OCI-LY7 (cell line): Measurements from ENCODE around the gene ADAMTSL3.

Source experiments
- CTCF ChIP-seq: fragments of 200-600 bp; sonication (generic); conservative IDR thresholded peaks from 2 replicates; pipeline ENCODE4 v1.5.1; 2014; ENCODE audit warnings: mild to moderate bottlenecking, antibody characterized with exemption, low read length, moderate library complexity, mixed read lengths
- EZH2phosphoT487 ChIP-seq: fragments of 200-600 bp; sonication (generic); IDR thresholded peaks from 2 replicates; pipeline ENCODE4 v1.6.1; 2018; ENCODE audit warnings: low read depth, borderline replicate concordance, mild to moderate bottlenecking, mixed run types, antibody characterized with exemption, low read length, moderate library complexity, mixed read lengths

DNA sequence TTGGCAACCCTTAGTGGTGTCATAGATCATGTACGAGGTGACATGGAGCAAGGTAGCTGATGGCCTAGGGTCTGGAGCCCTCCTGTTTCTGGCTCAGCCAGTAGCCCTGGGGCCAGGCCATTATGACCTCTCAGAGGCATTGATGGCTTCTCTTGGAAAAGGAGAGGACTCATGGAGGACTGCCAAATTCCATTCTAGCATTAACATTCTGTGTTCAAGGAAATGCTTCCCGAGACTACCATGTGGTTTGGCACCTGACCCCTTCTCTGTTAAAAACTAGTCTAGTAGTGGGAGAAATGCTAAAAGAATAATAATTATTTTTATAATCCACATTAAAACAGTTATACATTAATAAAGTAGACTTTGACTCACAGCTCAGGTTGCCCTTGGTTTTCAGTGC, 40.2 kb upstream of the ADAMTSL3 start:
- TF ChIP-seq CTCF (no peak), EZH2phosphoT487 (no peak)
